Ishikawa (cell line): ENCODE results near the gene DAPK3.
A peak's percentile ranks its signal among the peaks of the same experiment; 100 is the strongest.

Source experiments
- CEBPB ChIP-seq: IDR thresholded peaks from 2 replicates; pipeline ENCODE4 v1.6.1; 2012
- CREB1 ChIP-seq: IDR thresholded peaks from 2 replicates; pipeline ENCODE4 v1.6.1; 2012; ENCODE audit warnings: low read depth
- EGR1 ChIP-seq: IDR thresholded peaks from 2 replicates; pipeline ENCODE4 v1.6.1; 2012
- EP300 ChIP-seq: IDR thresholded peaks from 2 replicates; pipeline ENCODE4 v1.6.1; 2012; ENCODE audit warnings: borderline replicate concordance
- FOXM1 ChIP-seq: IDR thresholded peaks from 2 replicates; pipeline ENCODE4 v1.6.1; 2012; ENCODE audit warnings: low read depth, borderline replicate concordance
- MAX ChIP-seq: IDR thresholded peaks from 2 replicates; pipeline ENCODE4 v1.6.1; 2012
- NFIC ChIP-seq: IDR thresholded peaks from 2 replicates; pipeline ENCODE4 v1.6.1; 2012
- RAD21 ChIP-seq: IDR thresholded peaks from 2 replicates; pipeline ENCODE4 v1.6.1; 2012; ENCODE audit warnings: low read depth
- TAF1 ChIP-seq: IDR thresholded peaks from 2 replicates; pipeline ENCODE4 v1.6.1; 2012; ENCODE audit warnings: low read depth, mild to moderate bottlenecking
- TCF12 ChIP-seq: IDR thresholded peaks from 2 replicates; pipeline ENCODE4 v1.6.1; 2012; ENCODE audit warnings: low read depth
- TEAD4 ChIP-seq: IDR thresholded peaks from 2 replicates; pipeline ENCODE4 v1.6.1; 2012
- YY1 ChIP-seq: IDR thresholded peaks from 2 replicates; pipeline ENCODE4 v1.6.1; 2012; ENCODE audit warnings: low read depth
- ZBTB7A ChIP-seq: IDR thresholded peaks from 2 replicates; pipeline ENCODE4 v1.6.1; 2012; ENCODE audit warnings: low read depth
- TF ChIP-seq, protein P1 (sequence below): IDR thresholded peaks from 2 replicates; pipeline ENCODE4 v1.6.1; 2012
- TF ChIP-seq, protein P2 (sequence below): IDR thresholded peaks from 2 replicates; pipeline ENCODE4 v1.6.1; 2012; ENCODE audit warnings: low read depth, mild to moderate bottlenecking

The DAPK3 gene

GRCh38 chr19:3976495-3977241 is 5.8 kb upstream of the DAPK3 start:
- TF ChIP-seq MAX = 0 out of 2 replicates have a peak, but pooled peaks have one; percentile 2
- no peak for TF ChIP-seq CEBPB

DNA sequence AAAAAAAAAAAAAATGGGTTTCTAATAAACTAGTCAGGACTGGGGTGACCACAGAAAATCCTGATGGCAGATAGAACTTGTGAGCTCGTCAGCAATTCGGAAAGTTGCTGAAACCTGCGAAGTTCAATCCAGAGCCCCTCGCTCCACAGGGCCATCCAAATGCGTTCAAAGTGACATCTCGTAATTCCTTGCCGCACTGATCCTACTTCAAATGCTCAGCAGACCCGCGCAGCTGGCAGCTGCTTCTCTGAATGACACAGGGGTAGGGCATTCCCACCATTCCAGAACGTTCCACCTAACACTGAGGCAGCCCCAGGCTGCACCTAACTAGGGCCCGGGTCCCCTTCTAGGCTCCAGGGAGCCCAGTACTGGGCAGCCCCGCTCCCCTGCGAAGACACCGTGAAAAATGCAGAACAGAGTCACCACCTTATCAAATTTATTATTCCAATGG is 4.8 kb upstream of the DAPK3 start:
- TF ChIP-seq YY1 = no peak
- no peak for TF ChIP-seq CREB1
- TF ChIP-seq TAF1 = no peak
- TF ChIP-seq MAX = no peak
- no peak for TF ChIP-seq TEAD4
- TF ChIP-seq NFIC = no peak

- no peak for TF ChIP-seq RAD21
- no peak for TF ChIP-seq EP300
- no peak for TF ChIP-seq NFIC
- no peak for TF ChIP-seq MAX
Measured at GRCh38 chr19:3975144-3975543, 4.2 kb upstream of the DAPK3 start.

DNA sequence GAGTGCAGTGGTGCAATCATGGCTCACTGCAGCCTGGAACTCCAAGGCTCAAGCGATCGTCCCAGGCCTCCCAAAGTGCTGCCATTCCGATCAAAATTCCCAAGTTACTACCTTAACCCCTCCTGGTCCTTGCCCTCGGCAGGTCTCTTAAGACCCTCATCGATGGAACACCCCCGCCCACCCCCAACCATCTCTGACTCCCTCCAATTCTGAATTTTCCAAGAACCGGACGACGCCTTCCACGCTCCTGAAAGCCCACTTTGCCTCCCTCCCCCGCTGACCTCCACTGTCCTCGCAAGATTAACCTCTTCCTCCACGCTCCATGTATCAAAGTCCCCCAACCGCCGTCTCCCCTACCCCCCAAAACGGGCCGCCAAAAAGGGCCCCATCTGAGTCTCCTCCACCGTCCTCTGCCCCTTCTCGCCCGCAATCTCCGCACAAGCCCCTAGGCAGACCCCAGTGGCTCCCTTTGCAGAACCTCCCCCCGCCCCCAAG is 539 bp downstream of the DAPK3 start:
- TF ChIP-seq CEBPB (no peak), YY1 (no peak), RAD21 (no peak), EP300 (no peak), ZBTB7A (no peak), FOXM1 (no peak), CREB1 (no peak), TAF1 (no peak), TEAD4 (no peak), NFIC (no peak), TCF12 (no peak), EGR1 (no peak), MAX (no peak)
- TF ChIP-seq, protein P1, sequence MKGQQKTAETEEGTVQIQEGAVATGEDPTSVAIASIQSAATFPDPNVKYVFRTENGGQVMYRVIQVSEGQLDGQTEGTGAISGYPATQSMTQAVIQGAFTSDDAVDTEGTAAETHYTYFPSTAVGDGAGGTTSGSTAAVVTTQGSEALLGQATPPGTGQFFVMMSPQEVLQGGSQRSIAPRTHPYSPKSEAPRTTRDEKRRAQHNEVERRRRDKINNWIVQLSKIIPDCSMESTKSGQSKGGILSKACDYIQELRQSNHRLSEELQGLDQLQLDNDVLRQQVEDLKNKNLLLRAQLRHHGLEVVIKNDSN = no peak
- TF ChIP-seq, protein P2, sequence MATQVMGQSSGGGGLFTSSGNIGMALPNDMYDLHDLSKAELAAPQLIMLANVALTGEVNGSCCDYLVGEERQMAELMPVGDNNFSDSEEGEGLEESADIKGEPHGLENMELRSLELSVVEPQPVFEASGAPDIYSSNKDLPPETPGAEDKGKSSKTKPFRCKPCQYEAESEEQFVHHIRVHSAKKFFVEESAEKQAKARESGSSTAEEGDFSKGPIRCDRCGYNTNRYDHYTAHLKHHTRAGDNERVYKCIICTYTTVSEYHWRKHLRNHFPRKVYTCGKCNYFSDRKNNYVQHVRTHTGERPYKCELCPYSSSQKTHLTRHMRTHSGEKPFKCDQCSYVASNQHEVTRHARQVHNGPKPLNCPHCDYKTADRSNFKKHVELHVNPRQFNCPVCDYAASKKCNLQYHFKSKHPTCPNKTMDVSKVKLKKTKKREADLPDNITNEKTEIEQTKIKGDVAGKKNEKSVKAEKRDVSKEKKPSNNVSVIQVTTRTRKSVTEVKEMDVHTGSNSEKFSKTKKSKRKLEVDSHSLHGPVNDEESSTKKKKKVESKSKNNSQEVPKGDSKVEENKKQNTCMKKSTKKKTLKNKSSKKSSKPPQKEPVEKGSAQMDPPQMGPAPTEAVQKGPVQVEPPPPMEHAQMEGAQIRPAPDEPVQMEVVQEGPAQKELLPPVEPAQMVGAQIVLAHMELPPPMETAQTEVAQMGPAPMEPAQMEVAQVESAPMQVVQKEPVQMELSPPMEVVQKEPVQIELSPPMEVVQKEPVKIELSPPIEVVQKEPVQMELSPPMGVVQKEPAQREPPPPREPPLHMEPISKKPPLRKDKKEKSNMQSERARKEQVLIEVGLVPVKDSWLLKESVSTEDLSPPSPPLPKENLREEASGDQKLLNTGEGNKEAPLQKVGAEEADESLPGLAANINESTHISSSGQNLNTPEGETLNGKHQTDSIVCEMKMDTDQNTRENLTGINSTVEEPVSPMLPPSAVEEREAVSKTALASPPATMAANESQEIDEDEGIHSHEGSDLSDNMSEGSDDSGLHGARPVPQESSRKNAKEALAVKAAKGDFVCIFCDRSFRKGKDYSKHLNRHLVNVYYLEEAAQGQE = no peak

GRCh38 chr19:3969435-3970312 is 1.2 kb downstream of the DAPK3 start:
- TF ChIP-seq MAX (no peak), NFIC (no peak), FOXM1 (no peak), TAF1 (no peak), YY1 (no peak), CREB1 (no peak)
- TF ChIP-seq, protein P2 = no peak
- TF ChIP-seq, protein P1 = no peak
